Neural progenitor cell (in vitro differentiated cells): ENCODE data around the gene ZFP90. TPM values are rescaled to one million over a fixed set of nuclear protein-coding genes. Genes with fewer than 3 reads are reported as not detected.

Experiments
- DNase-seq: peaks from one replicate; pipeline ENCODE4 v3.0.0-alpha.2; 2016; ENCODE audit warnings: low spot score
- H2AFZ ChIP-seq: fragments of 200-600 bp; sonication (generic); replicated peaks from 2 replicates; pipeline ENCODE4 v1.6.1; 2016; ENCODE audit warnings: antibody characterized with exemption
- H3F3A ChIP-seq: fragments of 200-600 bp; sonication (generic); 2 replicates; pipeline ENCODE4 v1.6.1; 2016; ENCODE audit warnings: antibody characterized with exemption, low read depth
- H3K27ac ChIP-seq: fragments of 200-600 bp; sonication (generic); 2 replicates; pipeline ENCODE4 v1.5.1; 2016; ENCODE audit warnings: mild to moderate bottlenecking
- H3K27me3 ChIP-seq: fragments of 200-600 bp; sonication (generic); 2 replicates; pipeline ENCODE4 v1.6.1; 2016; ENCODE audit warnings: mild to moderate bottlenecking, moderate library complexity
- H3K36me3 ChIP-seq: fragments of 200-600 bp; sonication (generic); 2 replicates; pipeline ENCODE4 v1.5.1; 2016
- H3K4me1 ChIP-seq: fragments of 200-600 bp; sonication (generic); 2 replicates; pipeline ENCODE4 v1.6.1; 2016; ENCODE audit warnings: mixed run types
- H3K4me2 ChIP-seq: fragments of 200-600 bp; sonication (generic); 2 replicates; pipeline ENCODE4 v1.6.1; 2016
- H3K4me3 ChIP-seq: fragments of 200-600 bp; sonication (generic); 2 replicates; pipeline ENCODE4 v1.5.1; 2016
- H3K79me2 ChIP-seq: fragments of 200-600 bp; sonication (generic); 2 replicates; pipeline ENCODE4 v1.6.1; 2016; ENCODE audit warnings: low read depth
- H3K9ac ChIP-seq: fragments of 200-600 bp; sonication (generic); 2 replicates; pipeline ENCODE4 v1.6.1; 2016
- H3K9me3 ChIP-seq: fragments of 200-600 bp; sonication (generic); 2 replicates; pipeline ENCODE4 v1.5.1; 2016; ENCODE audit warnings: low read depth
- H4K20me1 ChIP-seq: fragments of 200-600 bp; sonication (generic); 2 replicates; pipeline ENCODE4 v1.6.1; 2016; ENCODE audit warnings: low read depth
- H3K27ac Mint-ChIP-seq: 3 replicates; pipeline ENCODE4 v1.8.0; 2021; ENCODE audit warnings: mixed read lengths
- H3K27me3 Mint-ChIP-seq: 2 replicates; pipeline ENCODE4 v1.8.0; 2022; ENCODE audit warnings: low read depth, mild to moderate bottlenecking, inconsistent platforms, moderate library complexity, mixed read lengths; ENCODE audit not compliant: insufficient read depth
- H3K36me3 Mint-ChIP-seq: 3 replicates; pipeline ENCODE4 v1.8.0; 2021; ENCODE audit warnings: mixed read lengths
- H3K4me1 Mint-ChIP-seq: 3 replicates; pipeline ENCODE4 v1.8.0; 2021; ENCODE audit warnings: mixed read lengths
- H3K4me3 Mint-ChIP-seq: 3 replicates; pipeline ENCODE4 v1.8.0; 2021; ENCODE audit warnings: mild to moderate bottlenecking, moderate library complexity, mixed read lengths
- H3K9me3 Mint-ChIP-seq: 3 replicates; pipeline ENCODE4 v1.8.0; 2020; ENCODE audit warnings: mixed read lengths
- CTCF ChIP-seq: fragments of 200-600 bp; sonication (generic); IDR thresholded peaks from 2 replicates; pipeline ENCODE4 v1.5.1; 2017; ENCODE audit warnings: antibody characterized with exemption, mild to moderate bottlenecking
- EZH2 ChIP-seq: fragments of 200-600 bp; sonication (generic); IDR thresholded peaks from 2 replicates; pipeline ENCODE4 v1.6.1; 2017; ENCODE audit warnings: antibody characterized with exemption, mild to moderate bottlenecking, moderate library complexity
- EZH2phosphoT487 ChIP-seq: fragments of 200-600 bp; sonication (generic); IDR thresholded peaks from 2 replicates; pipeline ENCODE4 v1.6.1; 2017; ENCODE audit warnings: antibody characterized with exemption
- small RNA-seq: library from RNA; depleted of rRNA; stranded (forward); fragments of <200 nt; gene quantifications from one replicate; pipeline ENCODE3, GENCODE V24; 2015
- total RNA-seq: library from RNA; depleted of rRNA; stranded (reverse); fragments of >200 nt; gene quantifications from 2 replicates; pipeline ENCODE4 v1.2.3, GENCODE V29; 2015; ENCODE audit warnings: low replicate concordance

Gene ZFP90
- total RNA-seq, 1 donor from 2014 or later: 63.6 TPM

- Histone ChIP-seq H3K27ac (no peak overlapping the region), H3K9me3 (peaks cover 5% of the 10 kb centered on the region), H4K20me1 (no peaks in the 10 kb centered on the region), H3K4me2 (no peak overlapping the region), H3K4me1 (no peaks in the 10 kb centered on the region), H3K9ac (no peak overlapping the region), H3K79me2 (no peaks in the 10 kb centered on the region), H3K36me3 (no peaks in the 10 kb centered on the region), H2AFZ (no peak overlapping the region), H3K27me3 (no peaks in the 10 kb centered on the region), H3F3A (no peaks in the 10 kb centered on the region), H3K4me3 (no peak overlapping the region)
- TF ChIP-seq EZH2 (no peak), EZH2phosphoT487 (no peak), CTCF (no peak)
- Mint-ChIP-seq H3K9me3 (peaks cover 25% of the 10 kb centered on the region), H3K36me3 (peaks cover 2% of the 10 kb centered on the region), H3K27ac (no peak overlapping the region), H3K4me3 (no peak overlapping the region), H3K4me1 (no peaks in the 10 kb centered on the region), H3K27me3 (peaks cover 8% of the 10 kb centered on the region)
- no peak for DNase-seq
Measured at GRCh38 chr16:68612996-68613395, 73.9 kb downstream of the ZFP90 start.

- Mint-ChIP-seq H3K27ac (no peak overlapping the region), H3K4me3 (no peak overlapping the region), H3K4me1 (no peaks in the 10 kb centered on the region), H3K9me3 (peaks cover 17% of the 10 kb centered on the region), H3K36me3 (no peaks in the 10 kb centered on the region), H3K27me3 (peaks cover 6% of the 10 kb centered on the region)
- H3K4me3 ChIP-seq: no peak overlapping the region
- no peak for DNase-seq
- H3K27me3 ChIP-seq: no peaks in the 10 kb centered on the region
- H3K9me3 ChIP-seq: peaks cover 5% of the 10 kb centered on the region
- no peaks in the 10 kb centered on the region for H3K36me3 ChIP-seq
- H2AFZ ChIP-seq: no peak overlapping the region
- H3K27ac ChIP-seq: no peak overlapping the region
- no peaks in the 10 kb centered on the region for H3K4me1 ChIP-seq
- H3K79me2 ChIP-seq: no peaks in the 10 kb centered on the region
- H4K20me1 ChIP-seq: no peaks in the 10 kb centered on the region
- H3K4me2 ChIP-seq: no peak overlapping the region
- H3K9ac ChIP-seq: no peak overlapping the region
- no peaks in the 10 kb centered on the region for H3F3A ChIP-seq
- TF ChIP-seq EZH2phosphoT487: no peak
- no peak for TF ChIP-seq EZH2
- TF ChIP-seq CTCF: no peak
Measured at GRCh38 chr16:68617734-68618133, 78.6 kb downstream of the ZFP90 start.

Small RNAs within 50 kb of the gene (small RNA-seq; reads per million reads assigned to genes)
- gene RNU4-36P: not detected

Other genes with a start within 250 kb of the ZFP90 start
- 18.7 and 18.8 TPM in 2 replicates for gene SLC7A6OS, start 228.3 kb upstream of the ZFP90 start, total RNA-seq
- 70.2 and 79.7 TPM in 2 replicates for gene PRMT7, start 228.3 kb upstream of the ZFP90 start, total RNA-seq
- gene SMPD3, start 90.8 kb upstream of the ZFP90 start, total RNA-seq: 1.4 TPM in 1 of 2 replicates, not detected in the other
- 3.9 and 11.0 TPM in 2 replicates for gene CDH3, start 106.0 kb downstream of the ZFP90 start, total RNA-seq
- 1.9 and 3.3 TPM in 2 replicates for gene CDH1, start 198.0 kb downstream of the ZFP90 start, total RNA-seq